Hepatocyte (in vitro differentiated cells): Measurements from ENCODE around the gene RASSF3.

ENCODE experiments used
- CTCF ChIP-seq: fragments of 200-600 bp; sonication (generic); IDR thresholded peaks from 2 replicates; pipeline ENCODE4 v1.5.1; 2016; ENCODE audit warnings: antibody characterized with exemption, mild to moderate bottlenecking; ENCODE audit not compliant: poor library complexity
- EZH2 ChIP-seq: fragments of 200-600 bp; sonication (generic); IDR thresholded peaks from 2 replicates; pipeline ENCODE4 v1.6.1; 2016; ENCODE audit warnings: antibody characterized with exemption, mild to moderate bottlenecking, borderline replicate concordance

- TF ChIP-seq CTCF (no peak), EZH2 (no peak)
Measured at GRCh38 chr12:64580681-64581080, 29.6 kb upstream of the RASSF3 start.
